HEK293 (cell line): ENCODE measurements around the gene PPP1R1A.

Experiments used
- KLF16 ChIP-seq: fragments of 450-650 bp; formaldehyde crosslinking; IDR thresholded peaks from 2 replicates; pipeline ENCODE4 v1.5.1; 2017; ENCODE audit warnings: missing biosample characterization, missing genetic modification characterization
- ZBTB6 ChIP-seq: fragments of 450-650 bp; formaldehyde crosslinking; IDR thresholded peaks from 2 replicates; pipeline ENCODE4 v1.5.1; 2017; ENCODE audit warnings: missing biosample characterization, missing genetic modification characterization
- ZNF335 ChIP-seq: fragments of 450-650 bp; formaldehyde crosslinking; conservative IDR thresholded peaks from 2 replicates; pipeline ENCODE4 v1.5.1; 2016; ENCODE audit warnings: missing biosample characterization, missing genetic modification characterization
- ZNF416 ChIP-seq: fragments of 450-650 bp; formaldehyde crosslinking; IDR thresholded peaks from 2 replicates; pipeline ENCODE4 v1.5.1; 2016; ENCODE audit warnings: missing biosample characterization, missing genetic modification characterization
- TF ChIP-seq, protein P1 (sequence below): fragments of 450-650 bp; formaldehyde crosslinking; IDR thresholded peaks from 2 replicates; pipeline ENCODE4 v1.5.1; 2016; ENCODE audit warnings: missing biosample characterization, missing genetic modification characterization

DNA sequence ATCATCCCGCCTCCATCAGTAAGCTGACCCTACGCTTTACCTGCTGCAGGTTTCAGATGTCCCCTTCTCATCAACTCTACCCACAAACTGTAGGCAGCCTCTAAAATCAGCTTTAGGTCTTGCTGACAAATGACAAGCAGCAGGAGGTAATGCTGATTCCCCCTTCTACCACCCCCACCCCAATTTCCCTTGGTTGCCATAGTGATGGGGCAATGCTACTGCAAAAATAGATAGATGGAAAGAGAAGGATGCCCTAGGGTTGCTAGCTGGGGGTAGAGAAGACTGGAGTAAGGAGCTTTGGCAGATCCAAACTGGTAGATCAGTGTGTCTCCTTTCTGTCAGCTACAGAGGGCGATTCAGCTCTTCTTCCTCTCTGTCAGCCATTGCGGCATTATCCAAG lies 58.9 kb downstream of the PPP1R1A start:
- no peak for TF ChIP-seq ZNF335
- no peak for TF ChIP-seq ZNF416 (tag by site-specific recombination)
- TF ChIP-seq, protein P1, sequence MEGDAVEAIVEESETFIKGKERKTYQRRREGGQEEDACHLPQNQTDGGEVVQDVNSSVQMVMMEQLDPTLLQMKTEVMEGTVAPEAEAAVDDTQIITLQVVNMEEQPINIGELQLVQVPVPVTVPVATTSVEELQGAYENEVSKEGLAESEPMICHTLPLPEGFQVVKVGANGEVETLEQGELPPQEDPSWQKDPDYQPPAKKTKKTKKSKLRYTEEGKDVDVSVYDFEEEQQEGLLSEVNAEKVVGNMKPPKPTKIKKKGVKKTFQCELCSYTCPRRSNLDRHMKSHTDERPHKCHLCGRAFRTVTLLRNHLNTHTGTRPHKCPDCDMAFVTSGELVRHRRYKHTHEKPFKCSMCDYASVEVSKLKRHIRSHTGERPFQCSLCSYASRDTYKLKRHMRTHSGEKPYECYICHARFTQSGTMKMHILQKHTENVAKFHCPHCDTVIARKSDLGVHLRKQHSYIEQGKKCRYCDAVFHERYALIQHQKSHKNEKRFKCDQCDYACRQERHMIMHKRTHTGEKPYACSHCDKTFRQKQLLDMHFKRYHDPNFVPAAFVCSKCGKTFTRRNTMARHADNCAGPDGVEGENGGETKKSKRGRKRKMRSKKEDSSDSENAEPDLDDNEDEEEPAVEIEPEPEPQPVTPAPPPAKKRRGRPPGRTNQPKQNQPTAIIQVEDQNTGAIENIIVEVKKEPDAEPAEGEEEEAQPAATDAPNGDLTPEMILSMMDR, result no peak
- TF ChIP-seq KLF16 (tag by site-specific recombination), result no peak
- no peak for TF ChIP-seq ZBTB6 (tag by site-specific recombination)
